GM19351 (cell line): Measurements from ENCODE around the gene USP46.

ENCODE experiments used
- ATAC-seq: cut with Tn5 transposase; IDR thresholded peaks from one replicate; pipeline ENCODE4 v1.9.1; 2021; ENCODE audit warnings: mild to moderate bottlenecking, moderate library complexity; ENCODE audit not compliant: unreplicated experiment

The USP46 gene

GRCh38 chr4:52659001-52659721 is at the start of gene USP46:
Gene USP46, minus strand, starts transcription at chr4:52659301. Its CDS starts 151 bp downstream, at chr4:52659150.
- ATAC-seq: peak; percentile 80

- ATAC-seq: no peak
Observed at GRCh38 chr4:52704661-52705060, 45.6 kb upstream of the USP46 start.

- no peak for ATAC-seq
Observed at GRCh38 chr4:52704133-52704532, 45.0 kb upstream of the USP46 start.

- ATAC-seq: peak; percentile 97
Observed at GRCh38 chr4:52701207-52701606, 42.1 kb upstream of the USP46 start.

- no peak for ATAC-seq
Observed at GRCh38 chr4:52694936-52695335, 35.8 kb upstream of the USP46 start.

- ATAC-seq: no peak
Observed at GRCh38 chr4:52693492-52693891, 34.4 kb upstream of the USP46 start.

- no peak for ATAC-seq
Observed at GRCh38 chr4:52689096-52689495, 30.0 kb upstream of the USP46 start.

GRCh38 chr4:52687696-52688095 is 28.6 kb upstream of the USP46 start:
- ATAC-seq: no peak

- peak; percentile 72 for ATAC-seq
Observed at GRCh38 chr4:52685316-52685715, 26.2 kb upstream of the USP46 start.

GRCh38 chr4:52684896-52685295 is 25.8 kb upstream of the USP46 start:
- ATAC-seq: peak; percentile 54

- no peak for ATAC-seq
Observed at GRCh38 chr4:52680381-52680780, 21.3 kb upstream of the USP46 start.

GRCh38 chr4:52676536-52676935 is 17.4 kb upstream of the USP46 start:
- ATAC-seq: no peak

GRCh38 chr4:52675111-52675510 is 16.0 kb upstream of the USP46 start:
- ATAC-seq: no peak

GRCh38 chr4:52670739-52671138 is 11.6 kb upstream of the USP46 start:
- no peak for ATAC-seq

GRCh38 chr4:52670121-52670520 is 11.0 kb upstream of the USP46 start:
- no peak for ATAC-seq

GRCh38 chr4:52665592-52665991 is 6.5 kb upstream of the USP46 start:
- ATAC-seq: peak; percentile 88

- peak; percentile 32 for ATAC-seq
Observed at GRCh38 chr4:52664479-52664878, 5.4 kb upstream of the USP46 start.

GRCh38 chr4:52661966-52662690 is 3.0 kb upstream of the USP46 start:
- no peak for ATAC-seq

GRCh38 chr4:52660643-52661042 is 1.5 kb upstream of the USP46 start:
- no peak for ATAC-seq

GRCh38 chr4:52659722-52660261 is 691 bp upstream of the USP46 start:
- ATAC-seq: peak; percentile 24

GRCh38 chr4:52658641-52659000 is 480 bp downstream of the USP46 start:
- ATAC-seq: peak; percentile 5
